Measurements from ENCODE around the gene ESPL1.

DNA sequence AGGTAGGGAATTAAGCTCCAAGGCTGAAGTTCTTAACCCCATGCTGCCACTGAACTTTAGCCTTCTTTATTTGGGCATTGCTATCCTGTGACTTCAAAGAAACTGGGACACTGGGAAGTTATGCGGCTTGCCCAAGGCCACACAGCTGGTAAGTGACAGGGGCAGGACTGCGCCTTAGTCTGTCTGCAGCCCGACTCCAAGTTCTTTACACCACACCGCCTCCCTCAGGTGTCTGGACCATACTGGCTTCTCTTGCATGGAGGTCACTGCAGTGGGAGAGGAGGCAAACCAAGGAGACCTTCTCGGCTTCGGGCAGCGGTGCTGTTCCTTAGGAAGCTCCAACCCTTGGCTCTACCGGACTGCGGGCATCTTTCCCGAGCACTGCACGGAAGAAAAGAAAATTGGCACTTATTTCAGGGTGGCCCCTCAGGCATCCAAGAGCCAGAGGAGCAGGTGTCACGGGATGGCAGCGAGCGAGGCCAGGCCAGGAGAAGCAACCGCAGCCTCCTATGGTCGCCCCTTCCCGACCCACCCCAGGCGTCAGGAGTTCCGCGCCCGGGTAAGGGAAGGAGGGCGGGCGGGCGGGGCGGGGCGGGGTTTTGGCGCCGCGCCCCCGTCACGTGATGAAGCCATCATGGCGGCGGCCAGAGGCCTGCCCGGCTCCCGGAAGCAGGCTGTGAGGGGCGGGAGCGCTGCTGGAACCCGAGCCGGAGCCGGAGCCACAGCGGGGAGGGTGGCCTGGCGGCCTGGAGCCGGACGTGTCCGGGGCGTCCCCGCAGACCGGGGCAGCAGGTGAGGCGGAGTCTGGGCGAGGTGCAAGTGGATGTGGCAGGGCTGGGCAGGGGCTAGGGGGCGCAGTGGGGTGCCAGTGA is 16.4 kb upstream of the ESPL1 start:
- TF ChIP-seq, protein P1, sequence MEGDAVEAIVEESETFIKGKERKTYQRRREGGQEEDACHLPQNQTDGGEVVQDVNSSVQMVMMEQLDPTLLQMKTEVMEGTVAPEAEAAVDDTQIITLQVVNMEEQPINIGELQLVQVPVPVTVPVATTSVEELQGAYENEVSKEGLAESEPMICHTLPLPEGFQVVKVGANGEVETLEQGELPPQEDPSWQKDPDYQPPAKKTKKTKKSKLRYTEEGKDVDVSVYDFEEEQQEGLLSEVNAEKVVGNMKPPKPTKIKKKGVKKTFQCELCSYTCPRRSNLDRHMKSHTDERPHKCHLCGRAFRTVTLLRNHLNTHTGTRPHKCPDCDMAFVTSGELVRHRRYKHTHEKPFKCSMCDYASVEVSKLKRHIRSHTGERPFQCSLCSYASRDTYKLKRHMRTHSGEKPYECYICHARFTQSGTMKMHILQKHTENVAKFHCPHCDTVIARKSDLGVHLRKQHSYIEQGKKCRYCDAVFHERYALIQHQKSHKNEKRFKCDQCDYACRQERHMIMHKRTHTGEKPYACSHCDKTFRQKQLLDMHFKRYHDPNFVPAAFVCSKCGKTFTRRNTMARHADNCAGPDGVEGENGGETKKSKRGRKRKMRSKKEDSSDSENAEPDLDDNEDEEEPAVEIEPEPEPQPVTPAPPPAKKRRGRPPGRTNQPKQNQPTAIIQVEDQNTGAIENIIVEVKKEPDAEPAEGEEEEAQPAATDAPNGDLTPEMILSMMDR (conservative IDR thresholded peaks at IDR 0.05) = no peak
- no peak; the same call in 1 of the 2 replicates for TF ChIP-seq ZFX (IDR thresholded peaks at IDR 0.05)
